HEK293 (cell line): ENCODE results near the gene SESTD1.

ENCODE experiments used
- CTCF ChIP-seq: fragments of 450-650 bp; formaldehyde crosslinking; IDR thresholded peaks from 2 replicates; pipeline ENCODE4 v1.5.1; 2016; ENCODE audit warnings: missing biosample characterization, missing genetic modification characterization
- HOXD13 ChIP-seq: sonication (generic); formaldehyde crosslinking; IDR thresholded peaks from 2 replicates; pipeline ENCODE4 v1.8.0; 2022; ENCODE audit warnings: missing genetic modification reagents, borderline replicate concordance
- MEIS1 ChIP-seq: sonication (generic); formaldehyde crosslinking; IDR thresholded peaks from 2 replicates; pipeline ENCODE4 v1.8.1; 2022; ENCODE audit warnings: missing genetic modification reagents, mild to moderate bottlenecking, borderline replicate concordance
- ZFP3 ChIP-seq: fragments of 450-650 bp; formaldehyde crosslinking; IDR thresholded peaks from 2 replicates; pipeline ENCODE4 v1.5.1; 2016; ENCODE audit warnings: low read depth, missing biosample characterization, missing genetic modification characterization
- ZNF140 ChIP-seq: fragments of 450-650 bp; formaldehyde crosslinking; IDR thresholded peaks from 2 replicates; pipeline ENCODE4 v1.5.1; 2016; ENCODE audit warnings: missing biosample characterization, missing genetic modification characterization
- ZNF175 ChIP-seq: fragments of 450-650 bp; formaldehyde crosslinking; IDR thresholded peaks from 2 replicates; pipeline ENCODE4 v1.5.1; 2016; ENCODE audit warnings: missing biosample characterization, missing genetic modification characterization
- ZNF214 ChIP-seq: fragments of 450-650 bp; formaldehyde crosslinking; IDR thresholded peaks from 2 replicates; pipeline ENCODE4 v1.5.1; 2017; ENCODE audit warnings: missing biosample characterization, mild to moderate bottlenecking, missing genetic modification characterization, borderline replicate concordance
- ZNF350 ChIP-seq: fragments of 450-650 bp; formaldehyde crosslinking; IDR thresholded peaks from 2 replicates; pipeline ENCODE4 v1.5.0; 2017; ENCODE audit warnings: missing biosample characterization, mild to moderate bottlenecking, missing genetic modification characterization
- ZNF747 ChIP-seq: fragments of 450-650 bp; formaldehyde crosslinking; IDR thresholded peaks from 2 replicates; pipeline ENCODE4 v1.5.1; 2016; ENCODE audit warnings: missing biosample characterization, missing genetic modification characterization
- ZSCAN18 ChIP-seq: fragments of 450-650 bp; formaldehyde crosslinking; IDR thresholded peaks from 2 replicates; pipeline ENCODE4 v1.5.1; 2016; ENCODE audit warnings: missing biosample characterization, missing genetic modification characterization
- TF ChIP-seq, protein P1 (sequence below): fragments of 450-650 bp; formaldehyde crosslinking; IDR thresholded peaks from 2 replicates; pipeline ENCODE4 v1.5.1; 2017; ENCODE audit warnings: missing biosample characterization, missing genetic modification characterization

- no peak for TF ChIP-seq ZNF214
- TF ChIP-seq ZNF175 (tag by site-specific recombination) = no peak
- TF ChIP-seq ZNF747 (tag by site-specific recombination) = no peak
- no peak for TF ChIP-seq CTCF (tag by site-specific recombination)
- no peak for TF ChIP-seq ZNF350 (tag by site-specific recombination)
- TF ChIP-seq MEIS1 (CRISPR knock-in tag) = no peak
- TF ChIP-seq, protein P1, sequence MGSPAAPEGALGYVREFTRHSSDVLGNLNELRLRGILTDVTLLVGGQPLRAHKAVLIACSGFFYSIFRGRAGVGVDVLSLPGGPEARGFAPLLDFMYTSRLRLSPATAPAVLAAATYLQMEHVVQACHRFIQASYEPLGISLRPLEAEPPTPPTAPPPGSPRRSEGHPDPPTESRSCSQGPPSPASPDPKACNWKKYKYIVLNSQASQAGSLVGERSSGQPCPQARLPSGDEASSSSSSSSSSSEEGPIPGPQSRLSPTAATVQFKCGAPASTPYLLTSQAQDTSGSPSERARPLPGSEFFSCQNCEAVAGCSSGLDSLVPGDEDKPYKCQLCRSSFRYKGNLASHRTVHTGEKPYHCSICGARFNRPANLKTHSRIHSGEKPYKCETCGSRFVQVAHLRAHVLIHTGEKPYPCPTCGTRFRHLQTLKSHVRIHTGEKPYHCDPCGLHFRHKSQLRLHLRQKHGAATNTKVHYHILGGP (tag by site-specific recombination) = no peak
- TF ChIP-seq ZSCAN18 (tag by site-specific recombination) = no peak
- TF ChIP-seq ZNF140 (tag by site-specific recombination) = no peak
- TF ChIP-seq HOXD13 (CRISPR knock-in tag) = no peak
- TF ChIP-seq ZFP3 = no peak
These were observed 16.6 kb downstream of the SESTD1 start for GRCh38 chr2:179248024-179248348.
